H1 (cell line): Measurements from ENCODE around the gene RBFOX1.

ENCODE experiments used
- CREB1 ChIP-seq: IDR thresholded peaks from 2 replicates; pipeline ENCODE4 v1.6.1; 2012; ENCODE audit warnings: inconsistent platforms
- CTCF ChIP-seq, 3 experiments: IDR thresholded peaks; 1 replicate in 2 of 3; 2 replicates in 1 of 3; pipeline versions ENCODE4 v1.5.1 to v1.6.1; 2011; ENCODE audit warnings: low read length in 3 of 3, mild to moderate bottlenecking in 3 of 3, inconsistent platforms in 2 of 3, low read depth in 1 of 3, moderate library complexity in 1 of 3; ENCODE audit not compliant: insufficient read depth in 1 of 3; ENCODE audit errors: control extremely low read depth in 1 of 3
- EP300 ChIP-seq, 2 experiments: IDR thresholded peaks; 1 replicate in 1 of 2; 2 replicates in 1 of 2; pipeline ENCODE4 v1.6.1; 2011 to 2012; ENCODE audit warnings: low read depth in 2 of 2, low read length in 2 of 2, mild to moderate bottlenecking in 2 of 2, borderline replicate concordance in 1 of 2, inconsistent platforms in 1 of 2, moderate library complexity in 1 of 2
- EZH2 ChIP-seq: fragments of 200-600 bp; sonication (generic); IDR thresholded peaks from 2 replicates; pipeline ENCODE4 v1.7.1; 2012; ENCODE audit warnings: low read depth, mild to moderate bottlenecking, moderate library complexity, low read length, inconsistent platforms; ENCODE audit not compliant: severe bottlenecking
- POLR2A ChIP-seq, 2 experiments: IDR thresholded peaks; 1 replicate in 1 of 2; 2 replicates in 1 of 2; pipeline ENCODE4 v1.6.1; 2011; ENCODE audit warnings: low read depth in 2 of 2, low read length in 2 of 2, mild to moderate bottlenecking in 2 of 2; ENCODE audit errors: control extremely low read depth in 1 of 2
- POLR2AphosphoS5 ChIP-seq: IDR thresholded peaks from 2 replicates; pipeline ENCODE4 v1.6.1; 2011; ENCODE audit warnings: low read depth, low read length
- RNF2 ChIP-seq: fragments of 200-900, 300-1000 bp; sonication (generic); IDR thresholded peaks from 2 replicates; pipeline ENCODE4 v1.7.1; 2016; ENCODE audit warnings: borderline replicate concordance, low read depth, mild to moderate bottlenecking, antibody characterized with exemption, low read length; ENCODE audit not compliant: poor library complexity, severe bottlenecking; ENCODE audit errors: missing control alignments
- SIX5 ChIP-seq: IDR thresholded peaks from 2 replicates; pipeline ENCODE4 v1.6.1; 2011; ENCODE audit warnings: mild to moderate bottlenecking, low read depth, low read length

- TF ChIP-seq CTCF (IDR thresholded peaks at IDR 0.05; ENCODE audit: control extremely low read depth in 1 of 3, insufficient read depth in 1 of 3, low read depth in 1 of 3, low read length in 3 of 3), result no peak
- no peak for TF ChIP-seq POLR2AphosphoS5
- no peak for TF ChIP-seq EZH2
- no peak for TF ChIP-seq POLR2A (IDR thresholded peaks at IDR 0.05; ENCODE audit: control extremely low read depth in 1 of 2, low read depth in 2 of 2, low read length in 2 of 2)
- TF ChIP-seq CREB1, result no peak
- TF ChIP-seq SIX5, result no peak
- TF ChIP-seq EP300 (IDR thresholded peaks at IDR 0.05; ENCODE audit: borderline replicate concordance in 1 of 2, low read depth in 2 of 2, low read length in 2 of 2), result no peak
- no peak for TF ChIP-seq RNF2
Observed at GRCh38 chr16:7438601-7439000, 106.0 kb downstream of the RBFOX1 start.
